ENCODE measurements around the gene FBXL13.
"Not testable (repeated sequence)": the region's sequence is repeated elsewhere in the genome, so short reads cannot be mapped to it uniquely, and the experiment has no call there.

Gene FBXL13

GRCh38 chr7:102841290-102841689, 233.3 kb downstream of the FBXL13 start:
- no peak for DNase-seq

- DNase-seq = no peak
Observed at GRCh38 chr7:102840404-102840803, 234.2 kb downstream of the FBXL13 start.

- not testable (repeated sequence) for DNase-seq
Observed at GRCh38 chr7:102838572-102839101, 236.0 kb downstream of the FBXL13 start.

- no peak for DNase-seq
Observed at GRCh38 chr7:102837802-102838201, 236.8 kb downstream of the FBXL13 start.

- DNase-seq = no peak
Observed at GRCh38 chr7:102836977-102837376, 237.6 kb downstream of the FBXL13 start.

- no peak for DNase-seq
Observed at GRCh38 chr7:102836191-102836919, 238.2 kb downstream of the FBXL13 start.

- DNase-seq = no peak
Observed at GRCh38 chr7:102834999-102835398, 239.6 kb downstream of the FBXL13 start.

GRCh38 chr7:102834466-102834865, 240.1 kb downstream of the FBXL13 start:
- DNase-seq = no peak

- no peak for DNase-seq
Observed at GRCh38 chr7:102833343-102833742, 241.3 kb downstream of the FBXL13 start.

- no peak for DNase-seq
Observed at GRCh38 chr7:102832674-102833073, 241.9 kb downstream of the FBXL13 start.

GRCh38 chr7:102830197-102830596, 244.4 kb downstream of the FBXL13 start:
- no peak for DNase-seq

GRCh38 chr7:102829075-102829474, 245.5 kb downstream of the FBXL13 start:
- DNase-seq = no peak

GRCh38 chr7:102828286-102828685, 246.3 kb downstream of the FBXL13 start:
- DNase-seq = no peak

GRCh38 chr7:102823390-102824119, 251.0 kb downstream of the FBXL13 start:
- DNase-seq = no peak

GRCh38 chr7:102821994-102822747, 252.4 kb downstream of the FBXL13 start:
- DNase-seq = no peak

- DNase-seq = no peak
Observed at GRCh38 chr7:102819151-102819550, 255.4 kb downstream of the FBXL13 start.

GRCh38 chr7:102817616-102818573, 256.7 kb downstream of the FBXL13 start:
- no peak for DNase-seq

- DNase-seq = no peak
Observed at GRCh38 chr7:102814025-102814471, 260.5 kb downstream of the FBXL13 start.

GRCh38 chr7:102813191-102814024, 261.2 kb downstream of the FBXL13 start:
- DNase-seq = no peak

GRCh38 chr7:102811942-102812678, 262.5 kb downstream of the FBXL13 start:
- DNase-seq = no peak
